Activated CD4-positive, alpha-beta T cell treated with anti-CD3 and anti-CD28 coated beads, Interleukin-2, amount 10 ng/mL, durations not matched to agents 7 days and 5 days (primary cell): Measurements from ENCODE around the gene UBXN10. TPM values are rescaled to one million over a fixed set of nuclear protein-coding genes. Genes with fewer than 3 reads are reported as not detected.

ENCODE experiments used
- CTCF ChIA-PET: fragments of 350-600 bp; sonication (Branson Sonifier 250); formaldehyde crosslinking; loops from one replicate; lab custom pipeline; 2021; ENCODE audit warnings: antibody characterized with exemption; lab: Charles Lee
- POLR2A ChIA-PET: fragments of 350-600 bp; sonication (Branson Sonifier 250); formaldehyde crosslinking; loops from one replicate; lab custom pipeline; 2021; ENCODE audit warnings: antibody characterized with exemption; lab: Charles Lee
- DNase-seq: peaks from one replicate; pipeline ENCODE4 v3.0.0-alpha.2; 2020
- H3K27ac Mint-ChIP-seq: one replicate; pipeline ENCODE4 v1.8.0; 2021; ENCODE audit warnings: mild to moderate bottlenecking, moderate library complexity, mixed read lengths
- H3K27me3 Mint-ChIP-seq: one replicate; pipeline ENCODE4 v1.8.0; 2021; ENCODE audit warnings: mixed read lengths
- H3K36me3 Mint-ChIP-seq: one replicate; pipeline ENCODE4 v1.8.0; 2021; ENCODE audit warnings: low read depth, mixed read lengths
- H3K4me1 Mint-ChIP-seq: one replicate; pipeline ENCODE4 v1.8.0; 2021; ENCODE audit warnings: mixed read lengths
- H3K4me3 Mint-ChIP-seq: one replicate; pipeline ENCODE4 v1.8.0; 2021; ENCODE audit warnings: mild to moderate bottlenecking, moderate library complexity, mixed read lengths
- H3K9me3 Mint-ChIP-seq: one replicate; pipeline ENCODE4 v1.8.0; 2021; ENCODE audit warnings: mixed read lengths
- total RNA-seq, 2 experiments: library from RNA; stranded (reverse); gene quantifications; one replicate each; pipeline ENCODE4 v1.2.3, GENCODE V29; 2021

Gene UBXN10
- total RNA-seq, 2 experiments from 2014 or later, result 0.21 to 0.22 TPM

GRCh38 chr1:20240012-20240411 lies 54.1 kb downstream of the UBXN10 start:
- H3K4me1 Mint-ChIP-seq, result no peaks in the 10 kb centered on the region
- H3K9me3 Mint-ChIP-seq, result no peaks in the 10 kb centered on the region
- H3K36me3 Mint-ChIP-seq, result no peaks in the 10 kb centered on the region
- no peak overlapping the region for H3K4me3 Mint-ChIP-seq
- ChIA-PET POLR2A (no interaction called here), CTCF (no interaction called here)
- no peak overlapping the region for H3K27ac Mint-ChIP-seq
- no peak for DNase-seq
- peaks cover 44% of the 10 kb centered on the region for H3K27me3 Mint-ChIP-seq

GRCh38 chr1:20242890-20243479 lies 57.1 kb downstream of the UBXN10 start:
- Mint-ChIP-seq H3K36me3 (no peaks in the 10 kb centered on the region), H3K4me3 (no peak overlapping the region), H3K4me1 (peaks cover 3% of the 10 kb centered on the region), H3K27me3 (peaks cover 24% of the 10 kb centered on the region), H3K27ac (no peak overlapping the region), H3K9me3 (no peaks in the 10 kb centered on the region)
- no peak for DNase-seq
- ChIA-PET POLR2A (no interaction called here), CTCF (interaction anchor here (0.5 kb wide), 1 partner anchor 462 kb away, joined by 4 read pairs; no protein-coding TSS in a partner anchor)

Other genes with a start within 250 kb of the UBXN10 start
- not detected for gene PLA2G2A, start 206.5 kb upstream of the UBXN10 start, total RNA-seq
- not detected for gene PLA2G5, start 115.9 kb upstream of the UBXN10 start, total RNA-seq
- gene PLA2G2D, start 66.6 kb upstream of the UBXN10 start, total RNA-seq, result not detected
- not detected for gene PLA2G2F, start 46.8 kb upstream of the UBXN10 start, total RNA-seq
- not detected for gene PLA2G2C, start 422 bp downstream of the UBXN10 start, total RNA-seq
- under 1 TPM in 1 of 2 experiments, not detected in 1; 0.15 TPM for gene VWA5B1, start 104.8 kb downstream of the UBXN10 start, total RNA-seq